Activated CD8-positive, alpha-beta memory T cell treated with anti-CD3 and anti-CD28 coated beads for 1 hour (primary cell): ENCODE measurements around the gene WIPF3.

ENCODE experiments used
- DNase-seq, 2 donors: peaks; one replicate each; pipeline ENCODE4 v3.0.0-alpha.2; 2020; ENCODE audit warnings: low read depth in 1 of 2; ENCODE audit errors: extremely low read depth in 1 of 2

WIPF3 gene

GRCh38 chr7:29844559-29844958 lies 38.3 kb downstream of the WIPF3 start:
- DNase-seq, result no peak

DNA sequence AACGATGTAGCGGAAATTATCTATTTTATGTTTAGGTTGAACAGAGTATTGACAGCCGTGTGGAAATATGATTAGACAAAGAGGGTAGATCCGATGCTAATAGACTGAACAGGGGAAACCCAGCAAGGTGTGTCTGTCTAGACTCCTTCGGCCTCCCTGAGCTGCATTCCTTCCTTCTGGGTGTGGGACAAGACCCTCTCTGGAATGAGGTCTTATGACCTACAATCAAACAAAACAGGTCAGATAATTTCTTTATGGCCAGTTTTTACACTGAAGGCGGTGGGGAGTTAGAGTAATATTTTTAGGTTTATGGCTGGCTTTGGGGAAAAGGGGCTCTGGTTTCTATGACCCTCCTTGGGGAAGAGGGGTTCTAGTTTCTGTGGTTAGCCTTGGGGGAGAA lies 41.2 kb downstream of the WIPF3 start:
- DNase-seq, result no peak

GRCh38 chr7:29847916-29848315 lies 41.6 kb downstream of the WIPF3 start:
- DNase-seq, result no peak

GRCh38 chr7:29848941-29849340 lies 42.6 kb downstream of the WIPF3 start:
- no peak for DNase-seq

- DNase-seq, result no peak
Observed at GRCh38 chr7:29851487-29851886, 45.2 kb downstream of the WIPF3 start.

DNA sequence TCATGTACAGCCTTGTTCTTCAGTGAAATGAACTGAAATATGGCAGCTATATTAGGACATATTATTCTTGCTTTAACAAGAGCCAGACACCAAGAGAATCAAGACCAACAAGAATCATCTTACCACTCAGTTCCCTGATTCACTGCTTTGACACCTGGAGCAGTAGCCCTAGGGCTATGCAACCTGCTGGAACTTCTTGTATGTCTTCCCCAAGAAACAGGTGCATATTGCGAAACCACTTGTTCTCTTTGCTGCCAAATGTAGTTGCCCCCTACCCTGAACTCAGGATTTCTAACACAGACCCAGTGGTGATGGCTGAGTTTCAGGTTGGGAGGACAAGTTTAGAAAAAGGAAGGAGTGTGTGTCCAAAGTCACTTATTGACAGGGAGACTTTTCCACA lies 46.1 kb downstream of the WIPF3 start:
- no peak for DNase-seq

- no peak for DNase-seq
Observed at GRCh38 chr7:29853072-29853471, 46.8 kb downstream of the WIPF3 start.

DNA sequence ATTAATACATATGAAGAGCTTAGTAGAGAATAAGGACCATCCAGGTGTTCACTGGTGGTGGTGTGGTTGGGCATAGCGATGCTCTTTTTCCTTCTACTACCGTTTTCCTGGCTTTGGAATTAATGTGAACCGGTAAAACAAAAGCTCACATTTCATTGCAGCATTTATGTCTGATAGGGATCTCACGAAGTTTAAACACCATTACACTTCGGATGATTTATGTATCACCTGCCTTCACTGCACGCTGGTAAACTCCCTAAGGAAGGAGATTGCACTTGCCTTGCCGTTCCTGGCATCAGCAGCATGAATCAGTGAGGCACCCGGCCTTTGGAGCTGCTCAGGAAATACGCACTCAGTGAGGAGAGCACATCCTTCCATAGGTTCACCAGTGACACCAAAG lies 47.5 kb downstream of the WIPF3 start:
- no peak for DNase-seq

GRCh38 chr7:29854257-29854938 lies 48.1 kb downstream of the WIPF3 start:
- DNase-seq, result no peak

DNA sequence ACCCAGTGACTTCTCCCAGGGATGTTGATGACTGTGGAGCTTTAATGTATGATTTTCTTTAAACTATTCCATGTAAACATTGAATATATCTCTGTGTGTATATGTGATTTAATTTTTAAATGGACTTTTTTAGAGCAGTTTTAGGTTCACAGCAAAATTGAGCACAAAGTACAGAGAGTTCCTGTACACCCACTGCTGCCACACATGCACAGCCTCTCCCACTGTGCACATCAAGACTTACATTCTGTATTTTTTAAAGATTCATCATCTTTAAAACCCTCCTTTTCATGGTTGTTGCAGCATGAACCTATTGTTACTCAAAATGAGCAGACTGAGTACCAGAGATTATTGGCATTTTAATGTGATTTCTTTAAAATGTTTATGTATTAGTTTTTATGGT lies 51.3 kb downstream of the WIPF3 start:
- no peak for DNase-seq

DNA sequence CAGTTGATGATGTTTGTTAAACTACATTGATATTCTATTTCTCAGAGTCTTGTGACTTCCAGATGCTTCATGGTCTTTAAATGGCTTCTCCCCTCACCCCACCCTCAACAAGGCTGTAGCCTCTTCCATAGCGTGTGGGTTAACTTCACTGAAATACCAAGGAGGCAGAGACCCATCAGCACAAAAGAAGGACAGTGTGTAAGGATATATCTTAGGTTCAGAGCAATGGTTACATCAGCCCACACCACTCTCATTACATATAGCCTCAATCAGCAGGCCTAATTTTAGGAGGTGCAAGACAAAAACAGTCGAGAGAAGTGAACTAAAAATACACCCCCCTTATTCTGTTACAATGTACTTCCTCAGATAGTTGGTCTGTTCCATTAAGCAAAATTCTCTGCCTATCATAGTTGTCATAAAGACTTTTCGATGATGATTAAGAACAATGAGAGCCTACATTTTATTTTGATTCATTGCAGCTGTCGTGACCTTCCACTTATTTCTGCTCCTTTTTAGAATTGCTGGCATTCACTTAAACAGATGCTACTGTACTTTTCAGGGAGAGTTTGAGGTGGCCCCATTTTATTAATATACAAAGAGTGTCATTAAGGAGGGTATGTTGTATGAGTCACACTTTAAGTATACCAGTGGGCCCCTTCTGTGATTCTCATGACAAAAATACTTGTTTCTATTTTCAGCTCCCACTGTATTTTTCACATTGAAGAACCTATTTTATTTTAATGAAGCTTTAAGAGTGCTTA lies 52.1 kb downstream of the WIPF3 start:
- no peak for DNase-seq

DNA sequence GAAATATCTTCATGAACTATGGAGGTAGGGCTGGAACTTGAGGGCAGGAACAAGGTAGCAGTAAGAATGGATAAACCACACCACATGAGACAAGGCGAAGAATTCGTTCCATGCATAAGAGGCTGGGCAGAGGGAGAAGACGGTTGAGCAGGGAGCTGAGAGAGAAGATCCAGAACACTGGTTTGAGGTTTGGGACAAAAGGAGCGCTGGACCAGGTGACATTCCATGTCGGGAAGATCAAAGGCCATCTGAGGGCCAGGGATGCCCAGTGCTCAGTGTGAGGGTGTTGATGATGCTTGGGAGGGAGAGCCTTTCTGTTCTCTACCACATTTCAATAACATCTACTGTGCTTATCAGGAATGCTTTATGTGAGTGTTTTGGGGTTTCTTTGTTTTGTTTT lies 52.8 kb downstream of the WIPF3 start:
- DNase-seq, result no peak

DNA sequence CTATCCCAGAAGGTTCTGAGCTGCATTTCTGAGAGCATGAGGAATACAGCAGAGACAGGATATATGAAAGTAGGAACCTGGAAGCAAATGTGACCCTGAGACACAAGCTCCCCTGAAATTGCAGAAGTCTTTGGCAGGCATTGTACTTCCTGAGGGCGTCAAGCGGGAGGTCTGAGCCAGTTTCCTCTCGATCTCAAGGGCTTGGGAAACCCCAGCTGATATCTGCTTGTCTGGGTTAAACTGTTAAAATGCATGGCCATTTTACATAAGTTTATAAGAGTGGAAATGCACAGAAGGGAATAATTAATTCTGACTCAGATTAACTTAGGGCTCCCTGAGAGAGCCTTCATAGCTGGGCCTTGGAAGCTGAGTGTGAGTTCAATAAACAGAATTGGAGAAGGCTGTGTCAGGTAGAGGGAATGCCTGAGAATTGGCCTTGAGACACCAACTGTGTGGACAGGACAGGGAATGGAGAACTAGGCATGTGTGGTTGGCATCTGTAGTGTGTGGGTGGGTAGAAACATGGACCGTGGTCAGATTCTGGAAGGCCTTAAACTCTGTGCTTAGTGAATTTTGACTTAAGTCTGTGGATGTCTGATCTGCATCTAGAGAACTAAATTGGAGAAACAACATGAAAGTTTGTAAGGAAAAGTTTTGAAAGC lies 53.3 kb downstream of the WIPF3 start:
- DNase-seq, result no peak

DNA sequence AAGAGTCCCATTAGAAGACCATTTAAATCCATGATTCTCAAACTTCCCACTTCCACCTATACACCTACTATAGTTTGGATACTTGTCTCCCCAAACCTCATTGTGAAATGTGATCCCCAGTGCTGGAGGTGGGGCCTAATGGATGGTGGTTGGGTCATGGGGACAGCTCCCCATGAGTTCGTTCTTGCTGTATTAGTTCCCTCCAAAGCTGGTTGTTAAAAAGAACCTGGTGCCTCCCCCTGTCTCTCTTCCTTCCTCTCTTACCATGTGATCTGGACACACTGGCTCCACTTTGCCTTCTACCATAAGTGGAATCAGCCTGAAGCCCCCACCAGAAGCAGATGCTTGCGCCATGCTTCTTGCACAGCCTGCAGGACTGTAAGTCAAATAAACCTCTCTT lies 53.9 kb downstream of the WIPF3 start:
- no peak for DNase-seq

DNA sequence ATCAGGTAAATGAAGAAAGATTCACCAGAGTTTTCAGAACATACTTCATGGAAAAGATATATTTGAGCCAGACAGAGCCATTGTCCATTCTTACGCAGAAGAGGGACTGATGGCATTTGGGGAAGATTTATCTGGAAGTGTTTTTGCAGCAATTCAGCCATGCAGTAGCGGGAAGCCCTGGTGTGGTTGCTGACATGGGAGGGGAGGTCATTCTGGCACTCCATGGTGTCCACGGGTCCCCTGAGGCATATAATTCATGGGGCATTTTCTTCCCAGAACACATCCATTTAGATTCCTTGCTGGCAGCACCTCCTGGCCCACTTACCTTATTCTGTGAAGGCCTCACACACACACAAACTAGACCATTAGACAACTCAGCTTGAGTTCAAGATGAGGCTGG lies 55.6 kb downstream of the WIPF3 start:
- DNase-seq, result no peak

DNA sequence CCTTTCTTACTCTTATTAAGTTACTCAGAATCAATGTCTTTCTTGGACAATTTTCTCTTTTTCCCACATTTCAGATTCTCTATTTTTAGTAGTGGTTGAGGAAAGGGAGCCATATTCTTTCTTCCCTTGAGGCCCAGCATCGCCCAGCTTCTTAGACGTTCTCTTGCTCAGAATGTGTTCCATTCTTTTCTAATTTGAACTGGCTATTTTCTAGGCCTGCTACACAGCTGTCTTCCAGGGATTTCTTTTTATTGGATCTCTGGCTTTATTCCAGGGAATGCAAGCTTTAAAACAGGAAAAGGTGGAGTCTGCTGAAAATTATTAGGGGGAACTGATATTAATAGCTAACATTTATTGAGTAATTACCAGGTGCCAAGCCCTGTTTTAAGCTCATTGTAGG lies 58.3 kb downstream of the WIPF3 start:
- no peak for DNase-seq

DNA sequence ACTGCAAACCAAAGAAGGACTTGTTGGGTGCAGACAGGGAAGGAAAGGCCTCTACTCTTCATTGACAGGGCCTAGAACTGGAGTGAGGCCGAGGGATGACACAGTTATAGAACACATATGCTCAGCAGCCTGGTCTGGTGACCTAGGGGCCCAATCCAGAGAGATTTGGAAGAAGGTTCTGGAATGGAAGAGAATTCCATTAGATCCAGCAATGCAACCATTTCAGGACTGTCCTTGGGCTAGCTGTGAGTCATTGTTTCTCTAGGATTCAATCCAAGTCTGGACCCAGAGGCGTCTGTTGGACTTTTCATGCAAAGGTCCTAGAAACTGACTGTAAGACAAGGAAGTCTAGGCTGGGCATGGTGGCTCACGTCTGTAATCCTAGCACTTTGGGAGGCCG lies 59.2 kb downstream of the WIPF3 start:
- no peak for DNase-seq

- no peak for DNase-seq
Observed at GRCh38 chr7:29866490-29866930, 60.2 kb downstream of the WIPF3 start.

- DNase-seq, result no peak
Observed at GRCh38 chr7:29871787-29872398, 65.6 kb downstream of the WIPF3 start.

DNA sequence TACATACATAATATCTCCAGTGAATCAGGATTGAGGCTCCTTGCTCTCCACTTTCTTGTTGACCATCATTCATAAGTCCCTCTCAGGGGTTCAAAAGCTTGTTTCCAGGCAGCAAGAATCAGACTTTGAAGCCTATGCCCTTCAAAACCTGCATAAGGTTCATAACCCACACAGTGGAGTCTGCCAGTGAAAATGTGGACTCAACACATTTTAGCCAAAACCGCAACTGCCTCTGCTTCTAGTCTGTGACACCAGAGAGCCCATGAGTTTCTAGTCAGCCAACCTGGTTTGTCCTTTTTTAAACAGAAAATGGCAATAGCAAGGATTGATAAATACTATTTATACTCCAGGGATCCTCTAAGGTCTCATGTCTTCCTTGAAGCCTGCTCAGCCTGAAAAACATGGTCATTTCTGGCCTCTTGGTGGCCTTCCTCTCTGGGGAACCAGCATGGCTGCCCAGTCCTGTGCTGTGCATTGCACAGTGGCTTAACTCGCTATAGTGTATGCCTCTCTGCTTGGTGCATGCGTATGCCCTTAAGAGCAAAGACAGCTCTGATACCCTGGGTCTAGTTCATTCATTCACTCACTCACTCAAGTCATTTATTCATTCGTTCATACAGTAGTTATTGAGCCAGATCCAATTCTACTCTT lies 67.5 kb downstream of the WIPF3 start:
- no peak for DNase-seq

DNA sequence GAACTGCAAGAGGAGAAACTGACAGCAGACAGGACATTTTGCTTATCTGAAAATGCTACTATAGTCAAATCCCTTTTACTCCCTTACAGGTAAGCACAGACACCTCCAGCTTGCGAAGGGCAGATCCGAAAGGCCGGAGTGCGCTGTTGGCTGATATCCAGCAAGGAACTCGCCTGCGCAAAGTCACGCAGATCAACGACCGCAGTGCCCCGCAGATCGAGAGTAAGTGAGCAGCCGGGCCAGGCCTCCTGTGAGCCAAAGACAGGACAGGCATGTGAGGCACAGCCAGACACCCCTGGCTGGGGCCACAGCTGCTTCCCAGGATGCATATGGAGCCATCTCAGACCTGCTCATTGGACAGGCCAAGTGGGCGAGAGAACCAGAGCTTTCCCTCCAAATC lies 69.4 kb downstream of the WIPF3 start:
- DNase-seq, result no peak
